ENCODE results near the gene ELMOD1. TPM values are rescaled to one million over a fixed set of nuclear protein-coding genes. Genes with fewer than 3 reads are reported as not detected.

ELMOD1 gene
- total RNA-seq, 1 experiment from 2014 or later: not detected

GRCh38 chr11:107682572-107682971 is 91.6 kb downstream of the ELMOD1 start:
- Mint-ChIP-seq H3K27ac (ENCODE audit: low read depth, unreplicated experiment) (no peak overlapping the region), H3K4me3 (ENCODE audit: unreplicated experiment) (no peak overlapping the region), H3K4me1 (ENCODE audit: insufficient read depth, unreplicated experiment) (no peaks in the 10 kb centered on the region), H3K9me3 (ENCODE audit: unreplicated experiment) (no peaks in the 10 kb centered on the region), H3K27me3 (ENCODE audit: insufficient read depth, unreplicated experiment) (peaks cover 12% of the 10 kb centered on the region), H3K36me3 (ENCODE audit: insufficient read depth, unreplicated experiment) (no peaks in the 10 kb centered on the region)
- DNase-seq (ENCODE audit: unreplicated experiment): no peak
- POLR2A ChIA-PET: interaction anchor here (0.6 kb wide), 1 partner anchor 9 kb away, joined by 3 read pairs; no protein-coding TSS in a partner anchor
- CTCF ChIA-PET: interaction anchor here (1.7 kb wide), 1 partner anchor 120 kb away, joined by 5 read pairs; no protein-coding TSS in a partner anchor
- intact Hi-C loops (cut with micrococcal nuclease): no loop called here
- TF ChIP-seq CTCF (IDR thresholded peaks at IDR 0.05; ENCODE audit: unreplicated experiment): no peak
- no TSS peak for BruUV-seq (replicated peaks)

- intact Hi-C loops (cut with micrococcal nuclease): no loop called here
- H3K9me3 Mint-ChIP-seq (ENCODE audit: unreplicated experiment): no peaks in the 10 kb centered on the region
- H3K27ac Mint-ChIP-seq (ENCODE audit: low read depth, unreplicated experiment): no peak overlapping the region
- H3K36me3 Mint-ChIP-seq (ENCODE audit: insufficient read depth, unreplicated experiment): no peaks in the 10 kb centered on the region
- H3K4me1 Mint-ChIP-seq (ENCODE audit: insufficient read depth, unreplicated experiment): no peaks in the 10 kb centered on the region
- TF ChIP-seq CTCF (IDR thresholded peaks at IDR 0.05; ENCODE audit: unreplicated experiment): no peak
- BruUV-seq (replicated peaks): no TSS peak
- peaks cover 12% of the 10 kb centered on the region for H3K27me3 Mint-ChIP-seq (ENCODE audit: insufficient read depth, unreplicated experiment)
- ChIA-PET CTCF (interaction anchor here (0.6 to 2.0 kb wide), 11 partner anchors 9 to 638 kb away, joined by 3 to 6 read pairs (median 4); no protein-coding TSS in a partner anchor), POLR2A (no interaction called here)
- DNase-seq (ENCODE audit: unreplicated experiment): no peak
- no peak overlapping the region for H3K4me3 Mint-ChIP-seq (ENCODE audit: unreplicated experiment)
These were observed 92.1 kb downstream of the ELMOD1 start for GRCh38 chr11:107683061-107683460.

GRCh38 chr11:107683807-107684206 is 92.9 kb downstream of the ELMOD1 start:
- H3K27me3 Mint-ChIP-seq (ENCODE audit: insufficient read depth, unreplicated experiment): peaks cover 12% of the 10 kb centered on the region
- no peaks in the 10 kb centered on the region for H3K36me3 Mint-ChIP-seq (ENCODE audit: insufficient read depth, unreplicated experiment)
- no peak overlapping the region for H3K4me3 Mint-ChIP-seq (ENCODE audit: unreplicated experiment)
- no peaks in the 10 kb centered on the region for H3K9me3 Mint-ChIP-seq (ENCODE audit: unreplicated experiment)
- TF ChIP-seq CTCF (IDR thresholded peaks at IDR 0.05; ENCODE audit: unreplicated experiment): peak; percentile 36
- POLR2A ChIA-PET: no interaction called here
- no TSS peak for BruUV-seq (replicated peaks)
- CTCF ChIA-PET: interaction anchor here (0.6 to 2.0 kb wide), 8 partner anchors 8 to 639 kb away, joined by 3 to 6 read pairs (median 4); no protein-coding TSS in a partner anchor
- no peaks in the 10 kb centered on the region for H3K4me1 Mint-ChIP-seq (ENCODE audit: insufficient read depth, unreplicated experiment)
- intact Hi-C loops (cut with micrococcal nuclease): no loop called here
- no peak overlapping the region for H3K27ac Mint-ChIP-seq (ENCODE audit: low read depth, unreplicated experiment)
- peak; percentile 35 for DNase-seq (ENCODE audit: unreplicated experiment)

- no peak overlapping the region for H3K4me3 Mint-ChIP-seq (ENCODE audit: unreplicated experiment)
- no TSS peak for BruUV-seq (replicated peaks)
- intact Hi-C loops (cut with micrococcal nuclease): no loop called here
- H3K9me3 Mint-ChIP-seq (ENCODE audit: unreplicated experiment): no peaks in the 10 kb centered on the region
- no peak overlapping the region for H3K27ac Mint-ChIP-seq (ENCODE audit: low read depth, unreplicated experiment)
- no peak for TF ChIP-seq CTCF (IDR thresholded peaks at IDR 0.05; ENCODE audit: unreplicated experiment)
- H3K27me3 Mint-ChIP-seq (ENCODE audit: insufficient read depth, unreplicated experiment): no peaks in the 10 kb centered on the region
- no peaks in the 10 kb centered on the region for H3K36me3 Mint-ChIP-seq (ENCODE audit: insufficient read depth, unreplicated experiment)
- H3K4me1 Mint-ChIP-seq (ENCODE audit: insufficient read depth, unreplicated experiment): no peaks in the 10 kb centered on the region
- DNase-seq (ENCODE audit: unreplicated experiment): no peak
- POLR2A ChIA-PET: interaction anchor here (0.6 to 1.7 kb wide), 6 partner anchors 18 to 143 kb away, joined by 3 to 8 read pairs (median 4); no protein-coding TSS in a partner anchor
- CTCF ChIA-PET: interaction anchor here (0.6 to 6.2 kb wide), 32 partner anchors 9 to 1597 kb away, joined by 3 to 114 read pairs (median 6); partner anchors contain the start of genes ALKBH8 and CWF19L2
These were observed 97.5 kb downstream of the ELMOD1 start for GRCh38 chr11:107688322-107688918.

Data from MCF 10A (cell line).